GM21528 (cell line): ENCODE data around the gene KCNN3.
A peak's percentile ranks its signal among the peaks of the same experiment; 100 is the strongest.

Source experiments
- ATAC-seq: cut with Tn5 transposase; IDR thresholded peaks from one replicate; pipeline ENCODE4 v1.9.1; 2021; ENCODE audit warnings: mild to moderate bottlenecking, moderate library complexity; ENCODE audit not compliant: unreplicated experiment, low FRiP score

Gene KCNN3

GRCh38 chr1:154863315-154864174 is 6.5 kb downstream of the KCNN3 start:
- ATAC-seq, result no peak

GRCh38 chr1:154862907-154863306 is 7.2 kb downstream of the KCNN3 start:
- ATAC-seq, result no peak

- ATAC-seq, result no peak
Observed at GRCh38 chr1:154861607-154862094, 8.4 kb downstream of the KCNN3 start.

- ATAC-seq, result peak; percentile 61
Observed at GRCh38 chr1:154860156-154860870, 9.8 kb downstream of the KCNN3 start.

GRCh38 chr1:154859786-154860155 is 10.3 kb downstream of the KCNN3 start:
- peak; percentile 43 for ATAC-seq

- ATAC-seq, result no peak
Observed at GRCh38 chr1:154859151-154859785, 10.8 kb downstream of the KCNN3 start.

GRCh38 chr1:154857441-154858215 is 12.5 kb downstream of the KCNN3 start:
- ATAC-seq, result no peak

GRCh38 chr1:154857022-154857421 is 13.1 kb downstream of the KCNN3 start:
- ATAC-seq, result no peak

- ATAC-seq, result no peak
Observed at GRCh38 chr1:154856544-154856943, 13.5 kb downstream of the KCNN3 start.

GRCh38 chr1:154856049-154856448 is 14.0 kb downstream of the KCNN3 start:
- ATAC-seq, result no peak

GRCh38 chr1:154855186-154855851 is 14.8 kb downstream of the KCNN3 start:
- ATAC-seq, result no peak

GRCh38 chr1:154852845-154853244 is 17.2 kb downstream of the KCNN3 start:
- ATAC-seq, result no peak

- no peak for ATAC-seq
Observed at GRCh38 chr1:154851392-154852177, 18.5 kb downstream of the KCNN3 start.

- no peak for ATAC-seq
Observed at GRCh38 chr1:154849645-154850131, 20.4 kb downstream of the KCNN3 start.

- no peak for ATAC-seq
Observed at GRCh38 chr1:154848983-154849382, 21.1 kb downstream of the KCNN3 start.

- no peak for ATAC-seq
Observed at GRCh38 chr1:154847891-154848290, 22.2 kb downstream of the KCNN3 start.

GRCh38 chr1:154846565-154847442 is 23.3 kb downstream of the KCNN3 start:
- no peak for ATAC-seq

GRCh38 chr1:154845879-154846278 is 24.2 kb downstream of the KCNN3 start:
- ATAC-seq, result no peak
